K562 (cell line): ENCODE data around the gene SDC3. TPM values are rescaled to one million over a fixed set of nuclear protein-coding genes. Genes with fewer than 3 reads are reported as not detected.

Source experiments
- ADNP ChIP-seq: fragments of 200-800 bp; sonication (Bioruptor generic); IDR thresholded peaks from 2 replicates; pipeline ENCODE4 v1.6.1; 2016; ENCODE audit warnings: missing genetic modification characterization, missing compliant biosample characterization
- CREB3 ChIP-seq: fragments of 450-650 bp; conservative IDR thresholded peaks from 2 replicates; pipeline ENCODE4 v1.6.1; 2016; ENCODE audit warnings: missing genetic modification characterization, low read depth, mild to moderate bottlenecking, missing compliant biosample characterization, moderate library complexity
- DACH1 ChIP-seq: fragments of 450-650 bp; IDR thresholded peaks from 2 replicates; pipeline ENCODE4 v1.6.1; 2018; ENCODE audit not compliant: partially characterized antibody
- E2F6 ChIP-seq, 2 experiments: IDR thresholded peaks; 2 replicates each; pipeline ENCODE4 v1.6.1; 2011; ENCODE audit warnings: borderline replicate concordance in 1 of 2, control low read depth in 1 of 2, low read depth in 1 of 2, low read length in 1 of 2, mild to moderate bottlenecking in 1 of 2, mixed read lengths in 1 of 2, moderate library complexity in 1 of 2; ENCODE audit not compliant: insufficient read depth in 1 of 2, insufficient read length in 1 of 2, poor library complexity in 1 of 2, severe bottlenecking in 1 of 2; ENCODE audit errors: extremely low read depth in 1 of 2
- ETS1 ChIP-seq: conservative IDR thresholded peaks from 2 replicates; pipeline ENCODE4 v1.6.1; 2011; ENCODE audit warnings: low read depth, mild to moderate bottlenecking, low read length; ENCODE audit not compliant: control insufficient read depth
- HDAC2 ChIP-seq: fragments of 450-650 bp; IDR thresholded peaks from 2 replicates; pipeline ENCODE4 v1.6.1; 2016; ENCODE audit warnings: mild to moderate bottlenecking
- RBM25 ChIP-seq: fragments of 200-400 bp; formaldehyde crosslinking; IDR thresholded peaks from 2 replicates; pipeline ENCODE4 v1.6.1; 2018; ENCODE audit warnings: low read length, low read depth, moderate library complexity; ENCODE audit not compliant: severe bottlenecking
- RFX1 ChIP-seq: fragments of 450-650 bp; IDR thresholded peaks from 2 replicates; pipeline ENCODE4 v1.6.1; 2016; ENCODE audit warnings: mild to moderate bottlenecking, moderate library complexity
- ZBTB49 ChIP-seq: sonication (generic); formaldehyde crosslinking; IDR thresholded peaks from 2 replicates; pipeline ENCODE4 v1.8.0; 2022; ENCODE audit warnings: missing genetic modification reagents, mild to moderate bottlenecking, borderline replicate concordance
- ZNF408 ChIP-seq: fragments of 250-450 bp; sonication (Bioruptor Pico); IDR thresholded peaks from 2 replicates; pipeline ENCODE4 v1.4.0; 2020; ENCODE audit warnings: low read depth, mild to moderate bottlenecking, moderate library complexity
- polyA plus RNA-seq, 8 experiments: library from polyadenylated mRNA; depleted of rRNA in 4 of 8; stranded (reverse) in 5 of 8; unstranded in 3 of 8; fragments of >200 nt; fragmentation: Nextera tagmentation in 2 of 8; fragmentation: Illumina TruSeq in 1 of 8; extraction: Ambion mirVana in 2 of 8; extraction: Trizol in 1 of 8; gene quantifications; 2 replicates each; pipeline versions ENCODE4 v1.2.1 to v1.2.3, GENCODE V29; 2011 to 2014; ENCODE audit warnings: inconsistent platforms in 1 of 8, missing spikeins in 1 of 8
- total RNA-seq, 7 experiments: library from RNA; depleted of rRNA in 6 of 7; stranded (reverse); fragments of >200 nt in 6 of 7; fragmentation: Illumina TruSeq in 2 of 7; extraction: Trizol in 2 of 7; gene quantifications; 2 replicates each; pipeline versions ENCODE4 v1.2.1 to v1.2.3, GENCODE V29; 2011 to 2021; ENCODE audit warnings: low replicate concordance in 1 of 7
- TF ChIP-seq, protein P1 (sequence below), 2 experiments: IDR thresholded peaks; 2 replicates each; pipeline ENCODE4 v1.6.1; 2012; ENCODE audit warnings: improper control_type of control experiment in 2 of 2, low read depth in 2 of 2, low read length in 2 of 2, borderline replicate concordance in 1 of 2

The SDC3 gene
- total and polyA plus RNA-seq, 9 of the 15 experiments (the other 6 are each of a cell fraction or from before 2014, with no cell fraction given), result 0.38 to 44.1 (median 12.1) TPM

GRCh38 chr1:30883389-30884172, 25.0 kb downstream of the SDC3 start (continued):
- TF ChIP-seq E2F6 (IDR thresholded peaks at IDR 0.05; ENCODE audit: borderline replicate concordance in 1 of 2, extremely low read depth in 1 of 2, insufficient read depth in 1 of 2, insufficient read length in 1 of 2, low read depth in 1 of 2, low read length in 1 of 2, poor library complexity in 1 of 2, severe bottlenecking in 1 of 2) (no peak), ZNF408 (CRISPR knock-in tag) (no peak), RBM25 (peak; percentile 87), HDAC2 (peak; percentile 42; the same call in 1 of the 2 replicates), RFX1 (no peak), ADNP (tag) (0 out of 2 replicates have a peak, but pooled peaks have one; percentile 29), CREB3 (no peak), ETS1 (no peak), DACH1 (no peak), ZBTB49 (CRISPR knock-in tag) (no peak)
- TF ChIP-seq, protein P1, sequence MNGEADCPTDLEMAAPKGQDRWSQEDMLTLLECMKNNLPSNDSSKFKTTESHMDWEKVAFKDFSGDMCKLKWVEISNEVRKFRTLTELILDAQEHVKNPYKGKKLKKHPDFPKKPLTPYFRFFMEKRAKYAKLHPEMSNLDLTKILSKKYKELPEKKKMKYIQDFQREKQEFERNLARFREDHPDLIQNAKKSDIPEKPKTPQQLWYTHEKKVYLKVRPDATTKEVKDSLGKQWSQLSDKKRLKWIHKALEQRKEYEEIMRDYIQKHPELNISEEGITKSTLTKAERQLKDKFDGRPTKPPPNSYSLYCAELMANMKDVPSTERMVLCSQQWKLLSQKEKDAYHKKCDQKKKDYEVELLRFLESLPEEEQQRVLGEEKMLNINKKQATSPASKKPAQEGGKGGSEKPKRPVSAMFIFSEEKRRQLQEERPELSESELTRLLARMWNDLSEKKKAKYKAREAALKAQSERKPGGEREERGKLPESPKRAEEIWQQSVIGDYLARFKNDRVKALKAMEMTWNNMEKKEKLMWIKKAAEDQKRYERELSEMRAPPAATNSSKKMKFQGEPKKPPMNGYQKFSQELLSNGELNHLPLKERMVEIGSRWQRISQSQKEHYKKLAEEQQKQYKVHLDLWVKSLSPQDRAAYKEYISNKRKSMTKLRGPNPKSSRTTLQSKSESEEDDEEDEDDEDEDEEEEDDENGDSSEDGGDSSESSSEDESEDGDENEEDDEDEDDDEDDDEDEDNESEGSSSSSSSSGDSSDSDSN (IDR thresholded peaks at IDR 0.05; ENCODE audit: borderline replicate concordance in 1 of 2, low read depth in 2 of 2, low read length in 2 of 2), result no peak
